8988T (cell line): ENCODE measurements around the gene TMEM11.

ENCODE experiments used
- DNase-seq: peaks from one replicate; pipeline ENCODE4 v3.0.0; 2011

Gene TMEM11

DNA sequence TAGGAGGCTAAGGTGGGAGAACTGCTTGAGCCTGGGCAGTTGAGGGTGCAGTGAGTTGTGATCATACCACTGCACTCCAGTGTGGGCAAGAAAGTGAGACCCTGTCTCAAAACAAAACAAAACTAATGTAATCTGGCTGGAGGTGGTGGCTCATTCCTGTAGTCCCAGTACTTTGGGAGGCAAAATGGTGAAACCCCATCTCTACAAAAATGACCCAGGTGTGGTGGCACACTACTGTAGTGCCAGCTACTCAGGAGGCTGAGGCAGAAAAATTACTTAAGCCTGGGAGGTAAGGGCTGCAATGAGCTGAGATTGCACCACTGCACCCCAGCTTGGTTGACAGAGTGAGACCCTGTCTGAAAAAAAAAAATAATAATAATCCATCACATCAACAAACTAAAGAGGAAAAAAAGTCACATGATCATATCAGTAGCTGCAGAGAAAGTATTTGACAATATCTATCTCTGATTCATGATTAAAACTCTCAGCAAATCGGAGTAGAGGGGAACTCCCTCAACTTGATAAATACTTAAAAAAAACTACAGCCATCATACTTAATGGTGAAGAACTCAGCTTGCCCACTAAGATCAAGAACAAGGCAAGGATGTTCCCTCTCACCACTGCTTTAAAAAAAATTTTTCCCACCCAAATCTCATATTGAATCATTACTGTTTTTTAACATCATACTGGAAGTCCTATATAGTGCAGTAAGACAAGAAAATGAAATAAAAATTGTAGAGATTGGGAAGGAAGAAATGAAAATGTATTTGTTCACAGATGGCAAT lies 56.2 kb downstream of the TMEM11 start:
- no peak for DNase-seq

DNA sequence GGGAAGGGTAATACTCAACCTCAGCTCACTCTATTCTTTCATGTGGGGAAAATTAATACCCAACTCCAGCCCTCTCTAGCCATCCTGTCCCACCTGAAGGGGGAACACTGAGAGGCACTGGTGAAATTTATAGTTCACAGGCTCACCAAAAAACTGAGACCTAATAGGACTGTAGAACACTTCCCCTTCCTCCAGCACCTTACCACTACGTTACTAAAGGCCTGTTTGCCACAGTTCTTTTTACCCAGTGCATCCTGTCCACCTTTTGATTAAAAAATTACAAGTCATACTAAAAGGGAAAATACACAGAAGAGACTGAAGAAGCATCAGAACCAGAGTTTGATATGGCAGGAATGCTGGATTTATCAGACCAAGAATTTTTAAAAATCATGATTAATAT lies 61.2 kb downstream of the TMEM11 start:
- no peak for DNase-seq

DNA sequence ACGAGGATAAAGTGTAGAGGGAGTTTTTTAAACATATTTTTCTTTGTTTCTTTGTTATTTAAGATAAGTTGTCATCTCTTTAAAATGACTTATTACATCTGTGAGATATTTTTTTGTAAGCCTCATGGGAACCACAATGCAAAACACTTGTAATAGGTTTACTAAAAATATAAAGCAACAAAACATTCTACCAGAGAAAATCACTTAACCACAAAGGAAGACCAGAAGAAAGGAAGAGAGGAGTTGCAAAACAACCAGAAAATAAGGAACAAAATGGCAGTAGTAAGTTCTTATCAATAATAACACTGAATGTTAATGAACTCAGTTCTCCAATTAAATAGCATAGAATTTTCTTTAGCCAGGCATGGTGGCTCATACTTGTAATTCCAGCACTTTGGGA lies 64.3 kb downstream of the TMEM11 start:
- no peak for DNase-seq
